Endothelial cell of umbilical vein (primary cell): ENCODE results near the gene CELSR1. TPM values are rescaled to one million over a fixed set of nuclear protein-coding genes. Genes with fewer than 3 reads are reported as not detected.

Experiments
- BruUV-seq: library from RNA; stranded (reverse); fragments of 400-500 nt; replicated peaks from 2 replicates; lab custom pipeline; 2021; lab: Mats Ljungman, UMichigan
- CTCF ChIA-PET: fragments of 300-600, 350-600 bp; sonication (Branson Sonifier 250); formaldehyde crosslinking; loops from one replicate; lab custom pipeline; 2021; ENCODE audit warnings: antibody characterized with exemption, inconsistent platforms; lab: Charles Lee
- POLR2A ChIA-PET: fragments of 300-600, 350-600 bp; sonication (Branson Sonifier 250); formaldehyde crosslinking; loops from one replicate; lab custom pipeline; 2021; ENCODE audit warnings: antibody characterized with exemption, inconsistent platforms; lab: Charles Lee
- DNase-seq: peaks from one replicate; pipeline ENCODE4 v3.0.0-alpha.2; 2011; ENCODE audit warnings: low read depth, low spot score
- FAIRE-seq: peaks from 2 replicates; lab custom pipeline; 2011; peaks lifted over from hg19 to GRCh38; lab: Jason Lieb, UNC
- H2AFZ ChIP-seq: 2 replicates; pipeline ENCODE4 v1.6.0; 2012; ENCODE audit warnings: low read depth, low read length, control low read depth, inconsistent platforms
- H3K27ac ChIP-seq: 2 replicates; pipeline ENCODE4 v1.5.1; 2011; ENCODE audit warnings: low read depth, mild to moderate bottlenecking, control low read depth, low read length, moderate library complexity; ENCODE audit not compliant: insufficient read depth
- H3K27me3 ChIP-seq, 2 experiments: 2 replicates each; pipeline versions ENCODE4 v1.6.0 to v1.6.1; 2011; ENCODE audit warnings: low read length in 2 of 2, mixed read lengths in 1 of 2; ENCODE audit not compliant: control insufficient read depth in 2 of 2, insufficient read depth in 2 of 2
- H3K36me3 ChIP-seq, 2 experiments: 2 replicates in 1 of 2; 3 replicates in 1 of 2; pipeline ENCODE4 v1.5.1; 2011; ENCODE audit warnings: low read length in 2 of 2, mild to moderate bottlenecking in 1 of 2, moderate library complexity in 1 of 2; ENCODE audit not compliant: control insufficient read depth in 2 of 2, insufficient read depth in 2 of 2; ENCODE audit errors: extremely low read depth in 1 of 2
- H3K4me1 ChIP-seq: 3 replicates; pipeline ENCODE4 v1.5.1; 2011; ENCODE audit warnings: mild to moderate bottlenecking, low read length; ENCODE audit not compliant: control insufficient read depth, insufficient read depth; ENCODE audit errors: extremely low read depth
- H3K4me2 ChIP-seq: 2 replicates; pipeline ENCODE4 v1.6.1; 2011; ENCODE audit warnings: low read length, control low read depth, mixed read lengths; ENCODE audit not compliant: insufficient read depth
- H3K4me3 ChIP-seq, 3 experiments: fragments of 200-600 bp in 1 of 3; sonication (generic), shearing (Covaris generic) in 1 of 3; replicated peaks in 1 of 3; 2 replicates each; pipeline ENCODE4 v1.5.1; 2011 to 2016; ENCODE audit warnings: control low read depth in 3 of 3, low read length in 3 of 3, mild to moderate bottlenecking in 2 of 3, inconsistent platforms in 1 of 3, low read depth in 1 of 3, moderate library complexity in 1 of 3; ENCODE audit not compliant: insufficient read depth in 1 of 3
- H3K79me2 ChIP-seq: 2 replicates; pipeline ENCODE4 v1.6.0; 2012; ENCODE audit warnings: low read length, inconsistent platforms; ENCODE audit not compliant: control insufficient read depth, insufficient read depth
- H3K9ac ChIP-seq: replicated peaks from 2 replicates; pipeline ENCODE3; 2011; ENCODE audit warnings: low read length, control low read depth; ENCODE audit not compliant: insufficient read depth; ENCODE audit errors: extremely low read depth
- H3K9me1 ChIP-seq: replicated peaks from 3 replicates; pipeline ENCODE4 v1.6.0; 2011; ENCODE audit warnings: mild to moderate bottlenecking, low read length; ENCODE audit not compliant: control insufficient read depth, insufficient read depth; ENCODE audit errors: extremely low read depth
- H3K9me3 ChIP-seq: replicated peaks from 2 replicates; pipeline ENCODE4 v1.5.1; 2012; ENCODE audit warnings: low read length, inconsistent platforms; ENCODE audit not compliant: control insufficient read depth, insufficient read depth
- H4K20me1 ChIP-seq: replicated peaks from 2 replicates; pipeline ENCODE3; 2011; ENCODE audit warnings: mild to moderate bottlenecking, low read length; ENCODE audit not compliant: control insufficient read depth, insufficient read depth; ENCODE audit errors: extremely low read depth
- EZH2 ChIP-seq: IDR thresholded peaks from 2 replicates; pipeline ENCODE4 v1.6.1; 2012; ENCODE audit warnings: borderline replicate concordance, low read depth, mild to moderate bottlenecking, moderate library complexity, low read length, inconsistent platforms; ENCODE audit not compliant: severe bottlenecking
- FOS ChIP-seq: IDR thresholded peaks from 2 replicates; pipeline ENCODE4 v1.6.1; 2011; ENCODE audit warnings: mild to moderate bottlenecking, low read length, moderate library complexity, borderline replicate concordance; ENCODE audit not compliant: insufficient read depth
- GATA2 ChIP-seq: IDR thresholded peaks from 2 replicates; pipeline ENCODE4 v1.7.0; 2011; ENCODE audit warnings: low read depth, mild to moderate bottlenecking, moderate library complexity, mixed read lengths, low read length; ENCODE audit not compliant: insufficient read length, insufficient read depth
- JUN ChIP-seq: IDR thresholded peaks from 2 replicates; pipeline ENCODE4 v1.6.1; 2011; ENCODE audit warnings: borderline replicate concordance, low read depth; ENCODE audit not compliant: insufficient read length, insufficient read depth
- MAX ChIP-seq: IDR thresholded peaks from 2 replicates; pipeline ENCODE4 v1.6.1; 2011; ENCODE audit not compliant: insufficient read depth, insufficient read length
- MYC ChIP-seq: IDR thresholded peaks from one replicate; pipeline ENCODE4 v1.6.1; 2011; ENCODE audit warnings: mild to moderate bottlenecking, low read depth, low read length
- POLR2A ChIP-seq: IDR thresholded peaks from 2 replicates; pipeline ENCODE4 v1.6.1; 2012; ENCODE audit warnings: low read depth, mild to moderate bottlenecking, control low read depth, low read length
- POLR2AphosphoS5 ChIP-seq: IDR thresholded peaks from 2 replicates; pipeline ENCODE4 v1.6.1; 2012; ENCODE audit warnings: low read depth, mild to moderate bottlenecking, control low read depth, low read length, moderate library complexity; ENCODE audit not compliant: insufficient read depth
- dilution Hi-C: fragments of 300-500 bp; cut with MboI; formaldehyde crosslinking; loops from one replicate; pipeline ENCODE4 v1.15.0; 2019; ENCODE audit warnings: low sequenced_read_pairs; ENCODE audit not compliant: extremely low pct_ligation_motif_present
- intact Hi-C: fragments of 100-400 bp; cut with micrococcal nuclease; formaldehyde crosslinking; loops from one replicate; pipeline ENCODE4 v1.10.0; 2022
- polyA plus RNA-seq, 4 experiments: library from polyadenylated mRNA; depleted of rRNA in 3 of 4; stranded (reverse) in 3 of 4; unstranded in 1 of 4; fragments of >200 nt; gene quantifications; 2 replicates each; pipeline versions ENCODE4 v1.2.1 to v1.2.3, GENCODE V29; 2011 to 2012; ENCODE audit warnings: missing spikeins in 1 of 4
- total RNA-seq: library from RNA; stranded (reverse); gene quantifications from 2 replicates; pipeline ENCODE4 v1.2.3, GENCODE V29; 2021
- TF ChIP-seq, protein P1 (sequence below), 2 donors: IDR thresholded peaks; 1 replicate in 1 of 2; 2 replicates in 1 of 2; pipeline ENCODE4 v1.5.1; 2011; ENCODE audit warnings: low read length in 2 of 2, mild to moderate bottlenecking in 2 of 2, moderate library complexity in 2 of 2, control low read depth in 1 of 2, inconsistent platforms in 1 of 2, low read depth in 1 of 2; ENCODE audit not compliant: insufficient read depth in 1 of 2; ENCODE audit errors: extremely low read depth in 1 of 2

Gene CELSR1
- total and polyA plus RNA-seq, 2 donors (not counting 3 experiments of a cell fraction or from before 2014, with no cell fraction given), result 3.7 to 5.4 TPM

DNA sequence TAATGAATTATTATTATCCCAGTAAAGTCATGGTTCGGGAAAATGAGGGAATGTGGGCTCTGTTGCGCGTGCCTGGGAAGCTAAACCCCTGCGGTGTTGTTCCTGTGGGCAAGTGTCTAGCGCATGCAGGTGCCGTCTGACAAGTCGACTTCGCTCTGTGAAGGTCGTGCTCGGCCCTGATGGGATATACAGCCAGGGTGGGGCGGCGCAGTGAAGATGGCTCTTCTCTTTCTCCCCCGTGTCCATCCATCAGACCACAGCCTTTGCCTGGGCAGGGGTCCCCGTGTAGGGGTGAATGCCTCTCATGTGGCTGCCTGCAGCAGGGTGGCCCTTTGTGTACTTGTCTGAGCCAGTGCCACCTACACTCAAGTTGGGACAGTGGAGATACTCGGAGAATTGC is 214.7 kb downstream of the CELSR1 start:
- intact Hi-C loops, result no loop called here

More for the DNA sequence above, 214.7 kb downstream of the CELSR1 start:
- no peaks in the 10 kb centered on the region for H3K9me3 ChIP-seq
- TF ChIP-seq GATA2, result no peak
- no peak for TF ChIP-seq MYC
- TF ChIP-seq MAX, result no peak
- TF ChIP-seq POLR2AphosphoS5, result no peak
- TF ChIP-seq, protein P1, sequence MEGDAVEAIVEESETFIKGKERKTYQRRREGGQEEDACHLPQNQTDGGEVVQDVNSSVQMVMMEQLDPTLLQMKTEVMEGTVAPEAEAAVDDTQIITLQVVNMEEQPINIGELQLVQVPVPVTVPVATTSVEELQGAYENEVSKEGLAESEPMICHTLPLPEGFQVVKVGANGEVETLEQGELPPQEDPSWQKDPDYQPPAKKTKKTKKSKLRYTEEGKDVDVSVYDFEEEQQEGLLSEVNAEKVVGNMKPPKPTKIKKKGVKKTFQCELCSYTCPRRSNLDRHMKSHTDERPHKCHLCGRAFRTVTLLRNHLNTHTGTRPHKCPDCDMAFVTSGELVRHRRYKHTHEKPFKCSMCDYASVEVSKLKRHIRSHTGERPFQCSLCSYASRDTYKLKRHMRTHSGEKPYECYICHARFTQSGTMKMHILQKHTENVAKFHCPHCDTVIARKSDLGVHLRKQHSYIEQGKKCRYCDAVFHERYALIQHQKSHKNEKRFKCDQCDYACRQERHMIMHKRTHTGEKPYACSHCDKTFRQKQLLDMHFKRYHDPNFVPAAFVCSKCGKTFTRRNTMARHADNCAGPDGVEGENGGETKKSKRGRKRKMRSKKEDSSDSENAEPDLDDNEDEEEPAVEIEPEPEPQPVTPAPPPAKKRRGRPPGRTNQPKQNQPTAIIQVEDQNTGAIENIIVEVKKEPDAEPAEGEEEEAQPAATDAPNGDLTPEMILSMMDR (IDR thresholded peaks at IDR 0.05; ENCODE audit: extremely low read depth in 1 of 2, insufficient read depth in 1 of 2, low read depth in 1 of 2, low read length in 2 of 2), result no peak
- TF ChIP-seq JUN, result no peak
- no peak for TF ChIP-seq POLR2A
- TF ChIP-seq FOS, result no peak
- no peak for TF ChIP-seq EZH2
- no peaks in the 10 kb centered on the region for H3K27me3 ChIP-seq
- dilution Hi-C loops, result no loop called here
- no peak for FAIRE-seq
- H3K4me3 ChIP-seq, result no peak overlapping the region
- no peak overlapping the region for H2AFZ ChIP-seq
- ChIA-PET POLR2A (no interaction called here), CTCF (no interaction called here)
- H3K79me2 ChIP-seq, result peaks cover 31% of the 10 kb centered on the region
- peaks cover 3 to 8% of the 10 kb centered on the region in 2 experiments for H3K36me3 ChIP-seq
- H3K9ac ChIP-seq, result no peak overlapping the region
- H3K27ac ChIP-seq, result no peak overlapping the region
- no peak overlapping the region for H3K4me2 ChIP-seq
- H3K9me1 ChIP-seq, result no peaks in the 10 kb centered on the region
- BruUV-seq, result no TSS peak
- H3K4me1 ChIP-seq, result no peaks in the 10 kb centered on the region
- no peaks in the 10 kb centered on the region for H4K20me1 ChIP-seq
- no peak for DNase-seq
